ENCODE measurements around the gene PER3.

DNA sequence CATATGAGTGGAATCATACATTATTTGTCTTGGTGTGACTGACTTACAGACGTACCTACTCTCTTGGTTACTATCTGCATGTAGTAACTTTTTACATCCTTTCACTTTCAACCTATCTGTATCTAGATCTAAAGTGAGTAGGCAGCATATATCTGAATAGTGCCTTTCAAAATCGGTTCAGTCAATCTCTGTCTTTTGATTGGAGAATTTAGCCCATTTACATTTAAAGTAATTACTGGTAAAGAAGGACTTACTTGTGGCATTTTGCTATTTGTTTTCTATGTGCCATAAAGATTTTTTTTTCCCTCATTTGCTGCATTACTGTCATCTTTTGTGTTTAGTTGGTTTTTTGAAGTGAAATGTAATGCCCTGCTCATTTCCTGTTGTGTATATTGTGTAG, 54.6 kb downstream of the PER3 start:
- TF ChIP-seq CTCF (IDR thresholded peaks at IDR 0.05), result no peak
- TF ChIP-seq POLR2A (IDR thresholded peaks at IDR 0.05), result no peak

Data from esophagus squamous epithelium (tissue), 4 donors.